Neutrophil (primary cell): Measurements from ENCODE around the gene GATA3.

ENCODE experiments used
- H3K27ac ChIP-seq: fragments of 200-600 bp; sonication (generic); 2 replicates; pipeline ENCODE4 v1.5.1; 2016; ENCODE audit warnings: mild to moderate bottlenecking, moderate library complexity
- H3K27me3 ChIP-seq: fragments of 200-600 bp; sonication (generic); 2 replicates; pipeline ENCODE4 v1.6.0; 2016; ENCODE audit warnings: mild to moderate bottlenecking
- H3K36me3 ChIP-seq: fragments of 200-600 bp; sonication (generic); 2 replicates; pipeline ENCODE4 v1.5.1; 2017
- H3K4me1 ChIP-seq, 2 experiments: fragments of 200-600 bp in 1 of 2; sonication (generic) in 1 of 2; 1 replicate in 1 of 2; 2 replicates in 1 of 2; pipeline versions ENCODE4 v1.5.1 to v1.6.1; 2013 to 2016; ENCODE audit warnings: low read depth in 1 of 2, low read length in 1 of 2, mild to moderate bottlenecking in 1 of 2, moderate library complexity in 1 of 2; ENCODE audit not compliant: control insufficient read depth in 1 of 2, insufficient read depth in 1 of 2
- H3K4me3 ChIP-seq, 2 experiments: fragments of 200-600 bp in 1 of 2; sonication (generic) in 1 of 2; 1 replicate in 1 of 2; 2 replicates in 1 of 2; pipeline ENCODE4 v1.5.1; 2013 to 2016; ENCODE audit warnings: low read depth in 1 of 2, low read length in 1 of 2, mild to moderate bottlenecking in 1 of 2, moderate library complexity in 1 of 2
- H3K9me3 ChIP-seq: fragments of 200-600 bp; sonication (generic); 2 replicates; pipeline ENCODE4 v1.5.1; 2016
- CTCF ChIP-seq: fragments of 200-600 bp; sonication (generic); IDR thresholded peaks from 2 replicates; pipeline ENCODE4 v1.5.1; 2016; ENCODE audit warnings: antibody characterized with exemption

The GATA3 gene

GRCh38 chr10:8055420-8056349 is 1.2 kb downstream of the GATA3 start:
- Histone ChIP-seq H3K27me3 (peaks cover 100% of the 10 kb centered on the region), H3K4me3 (peak overlapping the region; percentile 1 to 10), H3K36me3 (no peaks in the 10 kb centered on the region), H3K9me3 (no peaks in the 10 kb centered on the region), H3K4me1 (peaks cover 30 to 41% of the 10 kb centered on the region in 2 experiments), H3K27ac (no peak overlapping the region)
- TF ChIP-seq CTCF = no peak

GRCh38 chr10:8056378-8056777 is 1.9 kb downstream of the GATA3 start:
- Histone ChIP-seq H3K4me1 (peaks cover 30 to 38% of the 10 kb centered on the region in 2 experiments), H3K36me3 (no peaks in the 10 kb centered on the region), H3K27ac (no peak overlapping the region), H3K27me3 (peaks cover 100% of the 10 kb centered on the region), H3K4me3 (no peak overlapping the region), H3K9me3 (no peaks in the 10 kb centered on the region)
- no peak for TF ChIP-seq CTCF

GRCh38 chr10:8056871-8057331 is 2.4 kb downstream of the GATA3 start:
- no peak for TF ChIP-seq CTCF
- Histone ChIP-seq H3K27ac (no peak overlapping the region), H3K9me3 (no peaks in the 10 kb centered on the region), H3K4me3 (no peak overlapping the region), H3K27me3 (peaks cover 100% of the 10 kb centered on the region), H3K36me3 (no peaks in the 10 kb centered on the region), H3K4me1 (peaks cover 30 to 34% of the 10 kb centered on the region in 2 experiments)

- no peaks in the 10 kb centered on the region for H3K36me3 ChIP-seq
- H3K27ac ChIP-seq = no peak overlapping the region
- peaks cover 29 to 30% of the 10 kb centered on the region in 2 experiments for H3K4me1 ChIP-seq
- no peaks in the 10 kb centered on the region for H3K9me3 ChIP-seq
- peaks cover 100% of the 10 kb centered on the region for H3K27me3 ChIP-seq
- no peak overlapping the region for H3K4me3 ChIP-seq
- TF ChIP-seq CTCF = no peak
Measured at GRCh38 chr10:8057636-8058273, 3.3 kb downstream of the GATA3 start.

- Histone ChIP-seq H3K27ac (no peak overlapping the region), H3K4me1 (peaks cover 21 to 23% of the 10 kb centered on the region in 2 experiments), H3K36me3 (no peaks in the 10 kb centered on the region), H3K9me3 (no peaks in the 10 kb centered on the region), H3K27me3 (peaks cover 100% of the 10 kb centered on the region), H3K4me3 (no peak overlapping the region)
- TF ChIP-seq CTCF = no peak
Measured at GRCh38 chr10:8058274-8059111, 4.0 kb downstream of the GATA3 start.
